ENCODE data around the gene LDLRAD3. TPM values are rescaled to one million over a fixed set of nuclear protein-coding genes. Genes with fewer than 3 reads are reported as not detected.

LDLRAD3 gene
- total RNA-seq, 4 donors from 2014 or later, result 39.7 to 50.9 (median 46.0) TPM

DNA sequence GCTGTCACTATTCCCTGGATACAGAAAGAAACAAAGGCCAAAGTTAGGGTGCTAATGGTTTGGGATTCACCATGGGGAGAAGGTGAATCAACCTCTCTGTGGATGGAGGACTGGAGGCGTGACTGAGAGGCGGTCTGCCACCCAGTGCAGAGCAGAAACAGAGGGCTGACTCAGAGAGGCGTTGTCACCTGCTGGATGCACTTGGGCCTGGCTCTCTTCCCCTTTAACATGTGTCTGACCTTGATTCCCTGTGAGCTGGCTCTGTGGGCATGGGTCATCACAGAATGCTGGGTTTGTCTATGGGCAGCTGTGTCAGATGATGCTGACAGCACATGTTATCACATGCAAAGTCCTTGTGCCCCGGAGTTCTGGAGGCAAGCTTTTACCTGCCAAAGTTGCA lies 75.9 kb downstream of the LDLRAD3 start:
- Histone ChIP-seq H3K9me3 (no peaks in the 10 kb centered on the region), H3K36me3 (no peaks in the 10 kb centered on the region), H3K4me1 (peaks cover 32% of the 10 kb centered on the region), H3K27me3 (no peaks in the 10 kb centered on the region), H3K4me3 (no peak overlapping the region), H3K27ac (no peak overlapping the region)
- no peak for DNase-seq (ENCODE audit: low spot score in 2 of 2)
- no peak for TF ChIP-seq POLR2A (IDR thresholded peaks at IDR 0.05)
- TF ChIP-seq, protein P1, sequence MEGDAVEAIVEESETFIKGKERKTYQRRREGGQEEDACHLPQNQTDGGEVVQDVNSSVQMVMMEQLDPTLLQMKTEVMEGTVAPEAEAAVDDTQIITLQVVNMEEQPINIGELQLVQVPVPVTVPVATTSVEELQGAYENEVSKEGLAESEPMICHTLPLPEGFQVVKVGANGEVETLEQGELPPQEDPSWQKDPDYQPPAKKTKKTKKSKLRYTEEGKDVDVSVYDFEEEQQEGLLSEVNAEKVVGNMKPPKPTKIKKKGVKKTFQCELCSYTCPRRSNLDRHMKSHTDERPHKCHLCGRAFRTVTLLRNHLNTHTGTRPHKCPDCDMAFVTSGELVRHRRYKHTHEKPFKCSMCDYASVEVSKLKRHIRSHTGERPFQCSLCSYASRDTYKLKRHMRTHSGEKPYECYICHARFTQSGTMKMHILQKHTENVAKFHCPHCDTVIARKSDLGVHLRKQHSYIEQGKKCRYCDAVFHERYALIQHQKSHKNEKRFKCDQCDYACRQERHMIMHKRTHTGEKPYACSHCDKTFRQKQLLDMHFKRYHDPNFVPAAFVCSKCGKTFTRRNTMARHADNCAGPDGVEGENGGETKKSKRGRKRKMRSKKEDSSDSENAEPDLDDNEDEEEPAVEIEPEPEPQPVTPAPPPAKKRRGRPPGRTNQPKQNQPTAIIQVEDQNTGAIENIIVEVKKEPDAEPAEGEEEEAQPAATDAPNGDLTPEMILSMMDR (IDR thresholded peaks at IDR 0.05), result no peak
- no peak for TF ChIP-seq POLR2AphosphoS5 (IDR thresholded peaks at IDR 0.05)
- no peak for TF ChIP-seq EP300 (IDR thresholded peaks at IDR 0.05)
- WGBS, result 69% methylated on average over 4 of the region's 4 CpGs

DNA sequence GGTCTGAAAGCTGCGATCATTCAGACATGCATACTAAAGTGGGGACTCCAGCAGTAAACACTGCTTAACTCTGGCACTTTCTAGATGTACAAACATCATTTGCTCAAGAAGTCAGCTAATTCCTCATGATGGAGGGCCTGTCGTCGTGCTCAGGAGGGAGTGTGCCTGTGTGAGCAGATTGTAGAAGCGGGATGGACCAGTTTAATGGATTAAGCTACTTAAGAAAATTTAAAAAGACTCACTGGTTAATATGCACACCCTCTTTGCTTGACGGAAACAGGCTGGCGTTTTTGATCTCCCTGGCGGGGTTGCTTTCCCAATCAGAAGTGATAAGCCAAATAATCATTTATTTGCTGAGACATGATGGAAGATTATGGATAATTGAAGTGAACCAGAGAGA lies 79.0 kb downstream of the LDLRAD3 start:
- Histone ChIP-seq H3K36me3 (no peaks in the 10 kb centered on the region), H3K27ac (no peak overlapping the region)

GRCh38 chr11:36023922-36024321 lies 80.1 kb downstream of the LDLRAD3 start:
- Histone ChIP-seq H3K36me3 (no peaks in the 10 kb centered on the region), H3K9me3 (no peaks in the 10 kb centered on the region), H3K4me1 (peaks cover 12% of the 10 kb centered on the region), H3K27me3 (no peaks in the 10 kb centered on the region), H3K27ac (no peak overlapping the region), H3K4me3 (no peak overlapping the region)
- TF ChIP-seq EP300 (IDR thresholded peaks at IDR 0.05) (no peak), POLR2A (IDR thresholded peaks at IDR 0.05) (no peak)
- TF ChIP-seq, protein P1 (IDR thresholded peaks at IDR 0.05), result no peak
- DNase-seq (ENCODE audit: low spot score in 2 of 2), result no peak
- 23% methylated on average over 2 of the region's 2 CpGs for WGBS

More for the DNA sequence above, 79.0 kb downstream of the LDLRAD3 start:
- WGBS, result 86% methylated on average over 7 of the region's 7 CpGs
- peaks cover 13% of the 10 kb centered on the region for H3K4me1 ChIP-seq
- H3K27me3 ChIP-seq, result no peaks in the 10 kb centered on the region
- TF ChIP-seq EP300 (IDR thresholded peaks at IDR 0.05), result no peak
- TF ChIP-seq, protein P1 (IDR thresholded peaks at IDR 0.05), result no peak
- TF ChIP-seq POLR2A (IDR thresholded peaks at IDR 0.05), result no peak
- TF ChIP-seq POLR2AphosphoS5 (IDR thresholded peaks at IDR 0.05), result no peak
- H3K9me3 ChIP-seq, result no peaks in the 10 kb centered on the region
- DNase-seq (ENCODE audit: low spot score in 2 of 2), result no peak
- H3K4me3 ChIP-seq, result no peak overlapping the region

DNA sequence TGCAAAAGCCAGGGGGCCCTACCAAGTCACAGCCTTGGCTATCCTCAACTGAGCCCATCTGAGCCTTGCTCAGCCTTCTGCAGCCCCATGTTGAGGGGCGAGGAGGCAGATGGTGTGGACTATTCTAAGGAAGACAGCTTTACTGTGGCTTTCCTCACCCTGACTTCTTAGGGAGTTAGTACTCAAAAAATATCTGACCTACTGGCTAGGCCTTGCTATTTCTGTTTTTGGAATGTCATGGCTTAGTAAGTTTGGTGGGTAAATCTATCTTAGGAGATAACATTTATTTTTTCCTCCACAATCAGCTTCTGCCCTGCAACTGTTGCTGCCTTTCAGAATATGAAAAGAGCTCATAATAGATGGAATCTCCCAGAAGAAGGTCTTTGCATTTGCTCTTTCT lies 80.9 kb downstream of the LDLRAD3 start:
- 92% methylated on average over 1 of the region's 1 CpG for WGBS
- no peak for TF ChIP-seq POLR2AphosphoS5 (IDR thresholded peaks at IDR 0.05)
- TF ChIP-seq, protein P1 (IDR thresholded peaks at IDR 0.05), result no peak
- TF ChIP-seq POLR2A (IDR thresholded peaks at IDR 0.05), result no peak
- no peak for TF ChIP-seq EP300 (IDR thresholded peaks at IDR 0.05)
- no peaks in the 10 kb centered on the region for H3K27me3 ChIP-seq

GRCh38 chr11:36026315-36026968 lies 82.6 kb downstream of the LDLRAD3 start:
- H3K4me1 ChIP-seq, result peaks cover 11% of the 10 kb centered on the region
- DNase-seq (ENCODE audit: low spot score in 2 of 2), result no peak
- H3K27ac ChIP-seq, result no peak overlapping the region
- no peaks in the 10 kb centered on the region for H3K36me3 ChIP-seq
- 97% methylated on average over 6 of the region's 6 CpGs for WGBS
- no peak overlapping the region for H3K4me3 ChIP-seq
- TF ChIP-seq, protein P1 (IDR thresholded peaks at IDR 0.05), result no peak
- TF ChIP-seq POLR2A (IDR thresholded peaks at IDR 0.05) (no peak), POLR2AphosphoS5 (IDR thresholded peaks at IDR 0.05) (no peak), EP300 (IDR thresholded peaks at IDR 0.05) (no peak)
- H3K27me3 ChIP-seq, result no peaks in the 10 kb centered on the region
- H3K9me3 ChIP-seq, result no peaks in the 10 kb centered on the region

More for the DNA sequence above, 80.9 kb downstream of the LDLRAD3 start:
- H3K4me3 ChIP-seq, result no peak overlapping the region
- no peaks in the 10 kb centered on the region for H3K9me3 ChIP-seq
- H3K27ac ChIP-seq, result no peak overlapping the region
- peaks cover 6% of the 10 kb centered on the region for H3K4me1 ChIP-seq
- no peak for DNase-seq (ENCODE audit: low spot score in 2 of 2)
- no peaks in the 10 kb centered on the region for H3K36me3 ChIP-seq

All from suprapubic skin (tissue), 4 donors.